Keratinocyte (primary cell): Measurements from ENCODE around the gene SPPL2B. TPM values are rescaled to one million over a fixed set of nuclear protein-coding genes. Genes with fewer than 3 reads are reported as not detected.

Experiments
- DNase-seq: peaks from one replicate; pipeline ENCODE4 v3.0.0-alpha.2; 2011; ENCODE audit warnings: low read depth, missing footprints, low spot score
- FAIRE-seq: peaks from 2 replicates; lab custom pipeline; 2011; peaks lifted over from hg19 to GRCh38; lab: Jason Lieb, UNC
- H2AFZ ChIP-seq: 2 replicates; pipeline ENCODE4 v1.6.0; 2012; ENCODE audit warnings: low read length, control low read depth, inconsistent platforms; ENCODE audit not compliant: control insufficient read depth
- H3K27ac ChIP-seq: 2 replicates; pipeline ENCODE4 v1.5.1; 2011; ENCODE audit warnings: low read length; ENCODE audit not compliant: control insufficient read depth, insufficient read depth
- H3K27me3 ChIP-seq: 3 replicates; pipeline ENCODE4 v1.6.0; 2011; ENCODE audit warnings: low read length; ENCODE audit not compliant: control insufficient read depth, insufficient read depth; ENCODE audit errors: extremely low read depth
- H3K36me3 ChIP-seq, 2 experiments: 2 replicates in 1 of 2; 3 replicates in 1 of 2; pipeline ENCODE4 v1.5.1; 2011; ENCODE audit warnings: low read length in 2 of 2, mild to moderate bottlenecking in 1 of 2; ENCODE audit not compliant: control insufficient read depth in 2 of 2, insufficient read depth in 2 of 2; ENCODE audit errors: extremely low read depth in 1 of 2
- H3K4me1 ChIP-seq: 3 replicates; pipeline ENCODE4 v1.5.1; 2011; ENCODE audit warnings: low read length; ENCODE audit not compliant: control insufficient read depth, insufficient read depth; ENCODE audit errors: extremely low read depth
- H3K4me2 ChIP-seq: 3 replicates; pipeline ENCODE4 v1.6.0; 2011; ENCODE audit warnings: low read depth, low read length; ENCODE audit not compliant: control insufficient read depth, insufficient read depth; ENCODE audit errors: extremely low read depth
- H3K4me3 ChIP-seq, 3 experiments: fragments of 200-600 bp in 1 of 3; sonication (generic) in 1 of 3; 2 replicates in 2 of 3; 3 replicates in 1 of 3; pipeline ENCODE4 v1.5.1; 2011 to 2016; ENCODE audit warnings: low read length in 3 of 3, mild to moderate bottlenecking in 3 of 3, control low read depth in 2 of 3, inconsistent platforms in 1 of 3, low read depth in 1 of 3, mixed read lengths in 1 of 3, mixed run types in 1 of 3, moderate library complexity in 1 of 3; ENCODE audit not compliant: control insufficient read depth in 2 of 3, insufficient read depth in 2 of 3; ENCODE audit errors: extremely low read depth in 1 of 3
- H3K79me2 ChIP-seq: 2 replicates; pipeline ENCODE4 v1.6.0; 2012; ENCODE audit warnings: low read length; ENCODE audit not compliant: control insufficient read depth, insufficient read depth
- H3K9ac ChIP-seq: 3 replicates; pipeline ENCODE4 v1.6.0; 2011; ENCODE audit warnings: low read length; ENCODE audit not compliant: control insufficient read depth, insufficient read depth; ENCODE audit errors: extremely low read depth
- H3K9me1 ChIP-seq: 3 replicates; pipeline ENCODE4 v1.6.0; 2011; ENCODE audit warnings: low read length; ENCODE audit not compliant: control insufficient read depth, insufficient read depth; ENCODE audit errors: extremely low read depth
- H3K9me3 ChIP-seq: 2 replicates; pipeline ENCODE4 v1.5.1; 2012; ENCODE audit warnings: low read depth, low read length; ENCODE audit not compliant: control insufficient read depth
- H4K20me1 ChIP-seq: 3 replicates; pipeline ENCODE4 v1.6.0; 2011; ENCODE audit warnings: low read length; ENCODE audit not compliant: control insufficient read depth, insufficient read depth; ENCODE audit errors: extremely low read depth
- CTCF ChIP-seq, 3 experiments: IDR thresholded peaks in 1 of 3; conservative IDR thresholded peaks in 1 of 3; optimal IDR thresholded peaks in 1 of 3; 2 replicates in 2 of 3; 3 replicates in 1 of 3; pipeline versions ENCODE3 to v1.5.1; 2011; ENCODE audit warnings: low read length in 3 of 3, mild to moderate bottlenecking in 3 of 3, moderate library complexity in 2 of 3, control low read depth in 1 of 3, inconsistent platforms in 1 of 3; ENCODE audit not compliant: insufficient read depth in 2 of 3; ENCODE audit errors: extremely low read depth in 1 of 3
- EZH2 ChIP-seq: IDR thresholded peaks from one replicate; pipeline ENCODE4 v1.6.1; 2012; ENCODE audit warnings: inconsistent platforms, mild to moderate bottlenecking, low read length, moderate library complexity
- dilution Hi-C: fragments of 300-500 bp; cut with MboI; formaldehyde crosslinking; loops from one replicate; pipeline ENCODE4 v1.7.0; 2020; ENCODE audit warnings: low sequenced_read_pairs; ENCODE audit not compliant: extremely low pct_ligation_motif_present
- polyA plus RNA-seq, 5 experiments: library from polyadenylated mRNA; depleted of rRNA in 3 of 5; stranded (reverse) in 3 of 5; stranded (forward) in 1 of 5; unstranded in 1 of 5; fragments of >200 nt; gene quantifications; 1 replicate in 1 of 5; 2 replicates in 3 of 5; 3 replicates in 1 of 5; pipeline versions ENCODE4 v1.2.1 to v1.2.3, GENCODE V29; 2011 to 2012; ENCODE audit warnings: missing spikeins in 2 of 5, low read depth in 1 of 5, low replicate concordance in 1 of 5

Gene SPPL2B
- polyA plus RNA-seq, 1 donor (not counting 4 experiments of a cell fraction or from before 2014, with no cell fraction given), result 9.3 TPM

- H3K79me2 ChIP-seq, result peaks cover 46% of the 10 kb centered on the region
These were observed 5.9 kb downstream of the SPPL2B start for GRCh38 chr19:2334426-2334825.

GRCh38 chr19:2334986-2335846, 6.7 kb downstream of the SPPL2B start:
- Histone ChIP-seq H3K79me2 (peaks cover 42% of the 10 kb centered on the region), H3K4me1 (no peaks in the 10 kb centered on the region), H3K36me3 (peaks cover 0 to 3% of the 10 kb centered on the region in 2 experiments), H4K20me1 (peaks cover 8% of the 10 kb centered on the region), H3K9ac (no peak overlapping the region), H2AFZ (no peak overlapping the region), H3K4me3 (no peak overlapping the region), H3K27me3 (no peaks in the 10 kb centered on the region), H3K9me3 (no peaks in the 10 kb centered on the region), H3K4me2 (no peak overlapping the region), H3K9me1 (peaks cover 3% of the 10 kb centered on the region), H3K27ac (no peak overlapping the region)
- FAIRE-seq (no peak), DNase-seq (no peak)
- dilution Hi-C loops, result no loop called here
- TF ChIP-seq EZH2, result no peak
- no peak for TF ChIP-seq CTCF (optimal IDR thresholded peaks at IDR 0.05 in 1 of 3, IDR thresholded peaks at IDR 0.05 in 1 of 3, conservative IDR thresholded peaks at IDR 0.05 in 1 of 3; ENCODE audit: extremely low read depth in 1 of 3, insufficient read depth in 2 of 3, low read length in 3 of 3)

More at GRCh38 chr19:2334426-2334825, 5.9 kb downstream of the SPPL2B start:
- Histone ChIP-seq H3K27ac (no peak overlapping the region), H3K9me3 (no peaks in the 10 kb centered on the region), H3K9ac (no peak overlapping the region), H4K20me1 (peaks cover 8% of the 10 kb centered on the region), H3K4me3 (no peak overlapping the region), H3K9me1 (peaks cover 3% of the 10 kb centered on the region), H3K27me3 (no peaks in the 10 kb centered on the region), H2AFZ (no peak overlapping the region), H3K36me3 (peaks cover 0 to 3% of the 10 kb centered on the region in 2 experiments), H3K4me2 (no peak overlapping the region), H3K4me1 (peaks cover 2% of the 10 kb centered on the region)
- dilution Hi-C loops, result no loop called here
- FAIRE-seq, result no peak
- TF ChIP-seq EZH2, result no peak
- no peak for TF ChIP-seq CTCF (optimal IDR thresholded peaks at IDR 0.05 in 1 of 3, IDR thresholded peaks at IDR 0.05 in 1 of 3, conservative IDR thresholded peaks at IDR 0.05 in 1 of 3; ENCODE audit: extremely low read depth in 1 of 3, insufficient read depth in 2 of 3, low read length in 3 of 3)
- no peak for DNase-seq
